HG03442 (cell line): Measurements from ENCODE around the gene MICA.
"Not testable (repeated sequence)": the region's sequence is repeated elsewhere in the genome, so short reads cannot be mapped to it uniquely, and the experiment has no call there.

Experiments used
- ATAC-seq: cut with Tn5 transposase; IDR thresholded peaks from one replicate; pipeline ENCODE4 v1.9.1; 2021; ENCODE audit warnings: mild to moderate bottlenecking, moderate library complexity; ENCODE audit not compliant: unreplicated experiment

The MICA gene

DNA sequence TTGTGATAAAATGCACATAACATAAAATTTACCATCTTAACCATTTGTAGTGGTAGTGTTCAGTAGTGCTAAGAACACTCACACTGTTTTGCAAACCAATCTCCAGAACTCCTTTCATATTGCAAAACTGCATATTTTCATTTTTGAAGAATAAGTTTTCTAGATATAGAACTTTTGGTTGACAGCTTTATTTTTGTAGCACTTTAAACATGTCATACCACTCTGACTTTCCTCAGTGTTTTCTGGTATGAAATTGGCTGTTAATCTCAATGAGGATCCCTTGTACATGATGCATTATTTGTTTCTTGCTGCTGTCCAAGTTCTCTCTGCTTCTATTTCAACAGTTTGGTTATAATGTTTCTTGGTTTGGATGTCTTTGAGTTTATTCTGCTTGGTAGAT lies 49.5 kb downstream of the MICA start:
- ATAC-seq, result no peak

DNA sequence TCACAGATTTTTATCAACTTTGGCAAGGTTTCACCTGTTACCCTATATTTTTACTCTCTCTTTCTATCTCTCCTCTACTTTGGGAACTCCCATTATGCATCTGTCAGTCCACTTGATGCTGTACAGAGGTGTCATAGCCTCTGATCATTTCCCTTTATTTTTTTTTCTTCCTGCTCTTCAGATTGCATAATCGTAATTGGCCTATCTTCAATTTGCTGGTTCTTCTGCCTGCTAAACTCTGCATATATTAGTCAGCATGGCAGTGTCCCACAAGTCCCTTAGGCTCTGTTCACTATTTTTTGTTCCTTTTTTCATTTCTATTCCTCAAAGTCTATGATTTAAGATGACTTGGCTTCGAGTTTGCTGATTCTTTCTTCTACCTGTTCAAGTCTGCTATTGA lies 49.9 kb downstream of the MICA start:
- no peak for ATAC-seq

DNA sequence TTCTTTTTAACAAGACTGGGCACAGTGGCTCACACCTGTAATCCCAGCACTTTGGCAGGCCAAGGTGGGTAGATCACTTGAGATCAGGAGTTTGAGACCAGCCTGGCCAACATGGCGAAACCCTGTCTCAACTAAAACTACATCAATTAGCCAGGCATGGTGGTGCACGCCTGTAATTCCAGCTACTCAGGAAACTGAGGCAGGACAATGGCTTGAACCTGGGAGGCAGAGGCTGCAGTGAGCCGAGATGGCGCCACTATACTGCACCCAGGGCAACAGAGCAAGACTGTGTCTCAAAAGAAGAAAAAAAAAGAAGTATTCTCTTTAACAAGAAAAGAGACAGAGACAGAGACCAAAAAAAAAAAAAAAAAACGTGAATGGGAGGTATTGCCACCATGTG lies 56.5 kb downstream of the MICA start:
- not testable (repeated sequence) for ATAC-seq

DNA sequence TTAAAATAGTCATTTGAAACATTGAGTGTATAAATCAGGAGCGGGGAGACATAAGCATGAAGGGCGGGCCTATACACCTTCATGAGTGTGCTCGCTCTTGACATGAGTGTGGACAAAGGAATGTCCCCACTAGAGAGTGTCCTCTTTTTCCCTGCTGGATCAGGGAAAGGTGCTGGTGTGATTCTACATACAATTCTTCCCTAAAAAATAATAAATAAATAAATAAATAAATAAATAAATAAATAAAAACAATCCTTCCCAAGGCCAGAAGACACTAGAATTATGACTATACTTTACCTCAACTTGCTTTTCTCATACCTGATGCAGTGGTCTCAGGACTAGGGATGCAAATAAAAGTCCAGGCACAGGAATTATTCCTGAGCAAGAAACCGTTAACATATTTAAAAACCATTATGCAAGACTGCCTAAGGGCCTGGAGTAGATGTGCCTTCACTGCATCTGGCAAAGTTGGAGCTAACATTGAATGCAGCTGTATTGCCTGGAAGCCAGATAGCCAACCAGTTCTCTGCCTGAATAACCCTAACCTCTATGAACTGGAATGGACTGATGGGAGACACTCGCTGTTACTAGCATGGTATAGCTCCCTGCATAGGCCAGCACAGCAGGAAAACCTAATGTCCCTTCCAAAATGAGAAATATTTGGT lies 57.1 kb downstream of the MICA start:
- ATAC-seq, result no peak

DNA sequence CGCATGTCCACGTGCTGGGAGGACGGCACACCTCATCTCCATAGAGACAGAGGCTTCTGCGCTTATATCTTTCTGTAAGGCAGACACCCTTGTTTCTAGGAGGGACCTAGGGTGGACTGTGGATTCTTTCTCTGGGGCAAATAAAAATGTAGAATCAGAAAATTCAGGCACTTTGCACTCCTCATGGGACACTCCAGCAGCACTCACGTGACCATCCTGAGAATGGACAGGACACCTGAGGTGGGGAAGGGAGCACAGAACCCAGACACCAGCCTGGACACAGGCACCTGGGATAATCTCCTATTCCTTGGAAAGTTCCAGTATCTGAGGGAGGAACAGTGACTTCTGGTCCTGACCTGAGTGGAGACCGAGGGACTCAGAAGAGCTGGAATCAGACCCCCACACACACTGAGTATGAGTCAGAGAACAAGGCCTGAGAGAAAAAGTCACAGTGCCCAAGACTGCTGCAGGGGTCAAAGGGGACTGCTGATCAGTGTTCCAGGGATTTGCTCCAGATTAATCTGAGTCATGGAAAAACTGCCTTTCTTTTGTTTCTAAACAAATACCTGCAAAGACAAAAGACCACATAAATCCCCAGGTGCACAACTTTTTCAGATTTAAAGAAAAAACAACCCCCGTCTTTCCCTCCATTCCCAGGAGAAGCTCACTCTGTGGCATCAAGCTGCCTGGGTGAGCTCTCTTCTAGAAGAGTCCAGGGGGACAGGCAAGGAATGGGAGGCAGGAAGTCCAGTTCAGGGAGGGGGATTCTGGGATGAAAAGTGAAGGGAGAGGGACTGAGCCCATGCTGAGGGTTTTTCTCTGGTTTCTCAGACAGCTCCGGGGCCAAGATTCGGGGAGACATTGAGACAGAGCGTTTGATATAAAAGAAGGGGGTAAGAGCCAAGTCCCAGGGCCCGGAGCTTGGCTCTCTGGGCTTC lies 58.9 kb downstream of the MICA start:
- no peak for ATAC-seq

DNA sequence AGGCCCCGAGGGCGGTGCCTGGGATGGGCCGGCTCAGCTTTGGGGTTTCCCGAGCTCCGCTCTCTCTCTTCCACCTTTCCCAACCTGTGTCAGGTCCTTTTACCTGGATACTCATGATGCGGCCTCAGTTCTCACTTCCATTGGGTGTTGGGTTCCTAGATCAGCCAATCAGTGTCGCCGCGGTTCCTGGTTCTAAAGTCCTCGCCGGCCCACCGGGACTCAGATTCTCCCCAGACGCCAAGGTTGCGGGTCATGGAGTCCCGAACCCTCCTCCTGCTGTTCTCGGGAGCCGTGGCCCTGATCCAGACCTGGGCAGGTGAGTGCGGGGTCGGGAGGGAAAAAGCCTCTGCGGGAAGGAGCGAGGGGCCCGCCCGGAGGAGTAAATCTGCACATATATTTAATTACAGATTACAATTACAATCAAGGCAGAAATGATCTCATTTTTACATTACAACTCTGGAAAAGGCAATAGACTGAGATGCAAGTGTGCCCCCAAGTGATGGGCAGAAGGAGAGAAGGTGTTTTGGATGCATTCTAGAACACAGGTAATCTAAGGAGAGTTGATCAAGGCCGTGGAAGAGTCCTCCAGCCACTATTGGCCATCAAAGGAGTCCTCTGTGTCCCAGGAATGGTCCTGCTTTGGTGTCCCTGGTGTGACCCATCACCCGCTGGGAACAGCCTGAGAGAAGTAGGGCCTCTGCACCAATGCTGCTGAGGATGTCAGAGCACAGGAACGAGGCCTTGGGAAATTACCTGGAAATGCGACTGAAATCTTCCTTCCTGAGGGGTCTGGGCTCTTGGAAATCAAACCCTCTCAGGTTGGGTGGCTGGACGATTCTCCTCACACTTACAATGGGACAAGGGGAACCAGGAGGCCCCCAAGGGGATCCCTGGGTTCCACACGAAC lies 59.8 kb downstream of the MICA start:
- ATAC-seq, result peak; percentile 85

DNA sequence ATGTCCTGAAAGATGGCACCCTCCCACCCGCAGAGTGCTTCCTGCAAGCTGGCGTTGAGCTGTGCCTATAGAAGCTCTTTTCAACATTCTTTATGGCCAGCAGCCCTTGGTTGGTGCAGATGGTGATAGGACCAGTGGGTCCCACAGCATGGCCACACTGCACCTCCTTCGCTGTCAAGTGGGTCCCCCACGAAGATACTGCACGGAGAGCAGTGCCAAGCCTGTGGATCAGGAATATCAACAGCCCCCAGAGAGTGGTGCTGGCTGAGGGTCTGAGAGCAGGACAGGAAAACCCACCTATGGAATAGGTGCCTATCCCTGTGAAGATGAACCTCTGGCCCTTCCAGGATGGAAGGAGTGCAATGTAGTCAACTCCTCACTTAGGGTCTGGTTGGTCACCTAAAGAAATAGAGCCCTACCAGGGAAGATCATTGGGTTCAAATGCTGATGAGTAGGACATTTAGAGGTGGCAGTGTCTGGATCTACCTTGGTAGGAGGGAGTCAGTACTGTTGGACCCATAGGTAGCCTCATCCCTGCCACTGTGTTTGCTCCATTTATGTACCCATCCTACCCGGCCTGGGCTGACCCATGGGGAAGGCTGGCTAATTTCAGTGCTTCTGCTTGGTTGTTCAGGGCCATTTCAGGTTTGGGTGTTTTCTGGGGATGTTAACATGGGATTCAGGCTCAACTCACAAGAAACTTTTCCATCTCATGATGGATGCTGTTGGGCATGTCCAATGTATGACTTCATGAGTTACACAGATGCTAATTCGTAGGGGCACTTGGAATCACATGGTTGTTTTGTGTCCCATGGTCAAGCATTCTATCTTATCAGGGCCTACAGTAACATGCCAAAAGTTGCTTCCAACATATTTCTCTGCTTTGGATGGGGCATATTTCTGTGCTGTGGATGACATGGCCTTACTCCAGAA lies 61.1 kb downstream of the MICA start:
- no peak for ATAC-seq
